ENCODE results near the gene OBSCN.

The OBSCN gene

GRCh38 chr1:228207851-228208821, at the start of gene OBSCN:
Gene OBSCN (plus strand): TSS chr1:228208044. CDS start chr1:228211784, 3,740 bp downstream.
- no peak for DNase-seq (ENCODE audit: low read depth in 1 of 2, low spot score in 1 of 2)
- in situ Hi-C loops (cut with HindIII; ENCODE audit: low pct_unique_long_range_greater_than_20kb, low sequenced_read_pairs), result no loop called here
- no peak for TF ChIP-seq JUND (IDR thresholded peaks at IDR 0.05; ENCODE audit: low read depth)

GRCh38 chr1:228158151-228159007, 49.5 kb upstream of the OBSCN start:
- in situ Hi-C loops (cut with HindIII; ENCODE audit: low pct_unique_long_range_greater_than_20kb, low sequenced_read_pairs), result no loop called here
- TF ChIP-seq JUND (IDR thresholded peaks at IDR 0.05; ENCODE audit: low read depth), result no peak
- no peak for DNase-seq (ENCODE audit: low read depth in 1 of 2, low spot score in 1 of 2)

GRCh38 chr1:228159008-228159665, 48.7 kb upstream of the OBSCN start:
- TF ChIP-seq JUND (IDR thresholded peaks at IDR 0.05; ENCODE audit: low read depth), result no peak
- in situ Hi-C loops (cut with HindIII; ENCODE audit: low pct_unique_long_range_greater_than_20kb, low sequenced_read_pairs), result no loop called here

GRCh38 chr1:228160201-228160761, 47.6 kb upstream of the OBSCN start:
- DNase-seq (ENCODE audit: low read depth in 1 of 2, low spot score in 1 of 2), result no peak
- in situ Hi-C loops (cut with HindIII; ENCODE audit: low pct_unique_long_range_greater_than_20kb, low sequenced_read_pairs), result no loop called here
- no peak for TF ChIP-seq JUND (IDR thresholded peaks at IDR 0.05; ENCODE audit: low read depth)

More at GRCh38 chr1:228159008-228159665, 48.7 kb upstream of the OBSCN start:
- DNase-seq (ENCODE audit: low read depth in 1 of 2, low spot score in 1 of 2), result no peak

GRCh38 chr1:228161362-228161761, 46.5 kb upstream of the OBSCN start:
- in situ Hi-C loops (cut with HindIII; ENCODE audit: low pct_unique_long_range_greater_than_20kb, low sequenced_read_pairs), result no loop called here
- TF ChIP-seq JUND (IDR thresholded peaks at IDR 0.05; ENCODE audit: low read depth), result no peak
- no peak for DNase-seq (ENCODE audit: low read depth in 1 of 2, low spot score in 1 of 2)

GRCh38 chr1:228161866-228162265, 46.0 kb upstream of the OBSCN start:
- TF ChIP-seq JUND (IDR thresholded peaks at IDR 0.05; ENCODE audit: low read depth), result no peak

GRCh38 chr1:228162286-228163006, 45.4 kb upstream of the OBSCN start:
- in situ Hi-C loops (cut with HindIII; ENCODE audit: low pct_unique_long_range_greater_than_20kb, low sequenced_read_pairs), result no loop called here
- no peak for DNase-seq (ENCODE audit: low read depth in 1 of 2, low spot score in 1 of 2)
- no peak for TF ChIP-seq JUND (IDR thresholded peaks at IDR 0.05; ENCODE audit: low read depth)

More at GRCh38 chr1:228161866-228162265, 46.0 kb upstream of the OBSCN start:
- in situ Hi-C loops (cut with HindIII; ENCODE audit: low pct_unique_long_range_greater_than_20kb, low sequenced_read_pairs), result no loop called here
- no peak for DNase-seq (ENCODE audit: low read depth in 1 of 2, low spot score in 1 of 2)

GRCh38 chr1:228163007-228163753, 44.7 kb upstream of the OBSCN start:
- in situ Hi-C loops (cut with HindIII; ENCODE audit: low pct_unique_long_range_greater_than_20kb, low sequenced_read_pairs), result no loop called here
- no peak for DNase-seq (ENCODE audit: low read depth in 1 of 2, low spot score in 1 of 2)
- TF ChIP-seq JUND (IDR thresholded peaks at IDR 0.05; ENCODE audit: low read depth), result no peak

- TF ChIP-seq JUND (IDR thresholded peaks at IDR 0.05; ENCODE audit: low read depth), result no peak
- no peak for DNase-seq (ENCODE audit: low read depth in 1 of 2, low spot score in 1 of 2)
- in situ Hi-C loops (cut with HindIII; ENCODE audit: low pct_unique_long_range_greater_than_20kb, low sequenced_read_pairs), result no loop called here
Observed at GRCh38 chr1:228163776-228164519, 43.9 kb upstream of the OBSCN start.
